T-helper 1 cell treated with Interleukin-12 subunit alpha and Interleukin-12 subunit beta and Interleukin-4 antibody, amounts not matched to agents 30 ng/mL and 1 ng/mL, for 36 hours (primary cell): Measurements from ENCODE around the gene IFI6. TPM values are rescaled to one million over a fixed set of nuclear protein-coding genes. Genes with fewer than 3 reads are reported as not detected.

Experiments
- total RNA-seq: library from RNA; stranded (reverse); gene quantifications from 2 replicates; pipeline ENCODE4 v1.2.3, GENCODE V29; 2022

The IFI6 gene
- total RNA-seq, 1 donor from 2014 or later = 267 TPM

Other genes starting within 250 kb of the IFI6 start
- gene WASF2, start 182.0 kb downstream of the IFI6 start, total RNA-seq = 124 and 127 TPM in 2 replicates
- 37.3 and 37.7 TPM in 2 replicates for gene AHDC1, start 68.0 kb downstream of the IFI6 start, total RNA-seq
- 0.15 and 0.22 TPM in 2 replicates for gene FGR, start 37.0 kb downstream of the IFI6 start, total RNA-seq
- 15.5 and 16.1 TPM in 2 replicates for gene FAM76A, start 53.8 kb upstream of the IFI6 start, total RNA-seq
- 31.5 and 31.7 TPM in 2 replicates for gene STX12, start 101.0 kb upstream of the IFI6 start, total RNA-seq
- gene PPP1R8, start 158.6 kb upstream of the IFI6 start, total RNA-seq = 65.1 and 67.0 TPM in 2 replicates
- 79.0 and 99.0 TPM in 2 replicates for gene THEMIS2, start 200.4 kb upstream of the IFI6 start, total RNA-seq
- gene RPA2, start 242.4 kb upstream of the IFI6 start, total RNA-seq = 77.1 and 78.4 TPM in 2 replicates